Common myeloid progenitor, CD34-positive (primary cell): ENCODE results near the gene CCDC187.

Experiments
- CTCF ChIA-PET: fragments of 350-600 bp; sonication (Branson Sonifier 250); formaldehyde crosslinking; loops from one replicate; lab custom pipeline; 2021; ENCODE audit warnings: antibody characterized with exemption; lab: Charles Lee
- POLR2A ChIA-PET: fragments of 350-600 bp; sonication (Branson Sonifier 250); formaldehyde crosslinking; loops from one replicate; lab custom pipeline; 2021; ENCODE audit warnings: antibody characterized with exemption; lab: Charles Lee
- DNase-seq, 3 donors: peaks; one replicate each; pipeline versions ENCODE4 v3.0.0 to v3.0.0-alpha.2; 2013
- H3K27ac ChIP-seq, 2 experiments: 1 replicate in 1 of 2; 2 replicates in 1 of 2; pipeline ENCODE4 v1.7.0; 2013; ENCODE audit warnings: inconsistent platforms in 2 of 2, low read length in 2 of 2, mild to moderate bottlenecking in 2 of 2, low read depth in 1 of 2, moderate library complexity in 1 of 2; ENCODE audit not compliant: severe bottlenecking in 2 of 2, insufficient read depth in 1 of 2, poor library complexity in 1 of 2
- H3K27me3 ChIP-seq, 5 experiments: replicated peaks in 2 of 5; 1 replicate in 3 of 5; 2 replicates in 2 of 5; pipeline versions ENCODE4 v1.6.1 to v1.7.0; 2013; ENCODE audit warnings: low read length in 4 of 5, mild to moderate bottlenecking in 2 of 5, moderate library complexity in 2 of 5, inconsistent platforms in 1 of 5; ENCODE audit not compliant: insufficient read depth in 5 of 5, control insufficient read depth in 4 of 5
- H3K36me3 ChIP-seq, 4 experiments: 1 replicate in 2 of 4; 2 replicates in 2 of 4; pipeline versions ENCODE4 v1.6.1 to v1.7.0; 2013; ENCODE audit warnings: low read length in 3 of 4, control low read depth in 1 of 4, mild to moderate bottlenecking in 1 of 4; ENCODE audit not compliant: control insufficient read depth in 4 of 4, insufficient read depth in 4 of 4
- H3K4me1 ChIP-seq, 4 experiments: 1 replicate in 3 of 4; 2 replicates in 1 of 4; pipeline versions ENCODE4 v1.6.1 to v1.7.1; 2013; ENCODE audit warnings: low read length in 3 of 4, mild to moderate bottlenecking in 3 of 4, control low read depth in 1 of 4, inconsistent platforms in 1 of 4, moderate library complexity in 1 of 4; ENCODE audit not compliant: control insufficient read depth in 4 of 4, insufficient read depth in 4 of 4; ENCODE audit errors: control extremely low read depth in 1 of 4
- H3K4me3 ChIP-seq, 7 experiments: 1 replicate in 4 of 7; 2 replicates in 3 of 7; pipeline versions ENCODE4 v1.5.1 to v1.7.0; 2013; ENCODE audit warnings: mild to moderate bottlenecking in 7 of 7, low read length in 6 of 7, moderate library complexity in 6 of 7, inconsistent platforms in 2 of 7, low read depth in 2 of 7, control low read depth in 1 of 7; ENCODE audit not compliant: insufficient read depth in 4 of 7, control insufficient read depth in 1 of 7; ENCODE audit errors: extremely low read depth in 1 of 7
- H3K9me3 ChIP-seq, 5 experiments: 1 replicate in 4 of 5; 2 replicates in 1 of 5; pipeline versions ENCODE4 v1.6.1 to v1.7.1; 2013; ENCODE audit warnings: low read length in 4 of 5, mild to moderate bottlenecking in 2 of 5, inconsistent platforms in 1 of 5, low read depth in 1 of 5, moderate library complexity in 1 of 5; ENCODE audit not compliant: control insufficient read depth in 4 of 5, insufficient read depth in 2 of 5; ENCODE audit errors: control extremely low read depth in 1 of 5
- WGBS: methylation state at CpG from one replicate; pipeline ENCODE4 v1.1.5; 2013; ENCODE audit not compliant: insufficient coverage; 5-methylcytosine and 5-hydroxymethylcytosine counted together

CCDC187 gene

DNA sequence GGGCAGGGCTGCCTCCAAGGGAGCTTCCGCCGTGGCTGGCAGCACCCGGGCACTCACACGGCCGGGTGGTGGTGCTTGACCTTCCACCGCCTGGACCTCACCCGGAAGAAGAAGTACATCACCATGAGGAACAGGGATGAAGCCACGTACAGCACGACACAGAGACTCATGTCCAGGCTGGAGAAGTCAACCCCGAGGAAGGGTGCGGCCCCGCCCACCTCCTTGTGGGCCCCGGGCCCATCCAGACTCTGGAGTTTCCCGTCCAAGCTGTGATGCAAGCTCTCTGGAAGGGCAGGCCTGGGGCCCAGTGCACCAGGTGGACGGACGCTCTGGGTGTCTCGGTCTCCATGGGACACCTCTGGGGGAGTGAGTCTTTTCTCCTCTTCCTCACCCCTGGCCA lies 95.2 kb downstream of the CCDC187 start:
- Histone ChIP-seq H3K4me3 (no peak overlapping the region), H3K27me3 (peaks cover 0 to 22% (median 16%) of the 10 kb centered on the region in 5 experiments), H3K36me3 (peaks cover under 1 to 61% (median 39%) of the 10 kb centered on the region in 4 experiments), H3K4me1 (no peaks in the 10 kb centered on the region), H3K27ac (no peak overlapping the region), H3K9me3 (peaks cover 0 to 1% (median 0%) of the 10 kb centered on the region in 5 experiments)
- WGBS = 97% methylated on average over 17 of the region's 17 CpGs
- ChIA-PET POLR2A (no interaction called here), CTCF (no interaction called here)
- DNase-seq = no peak

- ChIA-PET POLR2A (no interaction called here), CTCF (interaction anchor here (1.0 kb wide), 1 partner anchor 37 kb away, joined by 4 read pairs; no protein-coding TSS in a partner anchor)
- peaks cover 0 to 31% (median 18%) of the 10 kb centered on the region in 5 experiments for H3K27me3 ChIP-seq
- no peak overlapping the region for H3K4me3 ChIP-seq
- H3K4me1 ChIP-seq = no peaks in the 10 kb centered on the region
- H3K36me3 ChIP-seq = peaks cover 0 to 52% (median 30%) of the 10 kb centered on the region in 4 experiments
- no peaks in the 10 kb centered on the region for H3K9me3 ChIP-seq
- DNase-seq = no peak
- 87% methylated on average over 6 of the region's 9 CpGs for WGBS
- H3K27ac ChIP-seq = no peak overlapping the region
These were observed 96.3 kb downstream of the CCDC187 start for GRCh38 chr9:136207616-136208015.

DNA sequence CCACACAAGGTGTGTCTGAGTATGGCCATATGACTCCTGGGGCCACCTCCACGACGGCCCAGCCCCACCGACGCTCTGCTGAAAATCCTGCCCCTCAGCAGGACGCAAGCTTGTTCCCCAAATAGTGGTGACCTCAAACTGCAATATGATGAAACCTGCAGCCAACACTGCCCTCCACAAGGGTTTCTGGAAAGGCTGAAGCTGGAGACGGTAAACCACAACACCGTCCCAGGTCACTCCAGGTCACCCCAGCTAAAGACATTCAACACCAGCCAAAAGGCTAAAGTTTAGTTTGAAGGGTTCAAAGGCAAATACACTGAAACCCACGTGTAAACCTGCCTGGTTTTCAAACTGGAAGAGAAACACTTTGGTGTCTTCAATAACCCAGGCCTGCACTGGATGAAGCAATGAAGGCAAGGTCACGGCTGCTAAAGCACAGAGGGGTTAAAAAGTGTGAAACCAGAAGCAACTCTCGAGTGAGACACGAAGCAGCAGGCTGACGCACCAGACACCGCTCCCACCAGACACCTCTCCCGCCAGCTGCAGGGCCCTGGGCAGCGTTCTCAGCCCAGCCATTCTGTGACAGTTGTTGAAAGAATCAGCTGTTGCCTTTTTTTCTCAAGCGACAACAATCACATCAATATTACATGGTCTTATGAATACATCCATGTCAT lies 97.2 kb downstream of the CCDC187 start:
- Histone ChIP-seq H3K36me3 (peaks cover 0 to 43% (median 26%) of the 10 kb centered on the region in 4 experiments), H3K27ac (no peak overlapping the region), H3K4me1 (no peaks in the 10 kb centered on the region), H3K27me3 (peaks cover 0 to 40% (median 21%) of the 10 kb centered on the region in 5 experiments), H3K9me3 (no peaks in the 10 kb centered on the region), H3K4me3 (no peak overlapping the region)
- ChIA-PET POLR2A (no interaction called here), CTCF (interaction anchor here (1.0 kb wide), 1 partner anchor 36 kb away, joined by 4 read pairs; no protein-coding TSS in a partner anchor)
- no peak for DNase-seq
- WGBS = 92% methylated on average over 13 of the region's 16 CpGs

GRCh38 chr9:136205707-136205992 lies 98.2 kb downstream of the CCDC187 start:
- H3K4me3 ChIP-seq = no peak overlapping the region
- H3K27me3 ChIP-seq = peaks cover 0 to 51% (median 29%) of the 10 kb centered on the region in 5 experiments
- no peaks in the 10 kb centered on the region for H3K9me3 ChIP-seq
- H3K4me1 ChIP-seq = no peaks in the 10 kb centered on the region
- ChIA-PET POLR2A (interaction anchor here (0.5 kb wide), 1 partner anchor 53 kb away, joined by 3 read pairs; no protein-coding TSS in a partner anchor), CTCF (interaction anchor here (0.9 kb wide), 1 partner anchor 48 kb away, joined by 3 read pairs; no protein-coding TSS in a partner anchor)
- WGBS = 97% methylated on average over 5 of the region's 5 CpGs
- no peak overlapping the region for H3K27ac ChIP-seq
- DNase-seq = no peak
- peaks cover 0 to 32% (median 18%) of the 10 kb centered on the region in 4 experiments for H3K36me3 ChIP-seq

GRCh38 chr9:136204838-136205706 lies 98.8 kb downstream of the CCDC187 start, which contains the start of gene LHX3:
TSS of gene LHX3 (minus strand) at chr9:136205128. CDS start at chr9:136205012, 116 bp downstream.
- peak; percentile 11 to 56 (median 42) for DNase-seq
- Histone ChIP-seq H3K9me3 (no peaks in the 10 kb centered on the region), H3K4me1 (no peaks in the 10 kb centered on the region), H3K27ac (no peak within 1 kb of the TSS), H3K4me3 (no peak within 1 kb of the TSS), H3K27me3 (peaks cover 0 to 57% (median 33%) of the 10 kb centered on the region in 5 experiments), H3K36me3 (peaks cover 0 to 28% (median 16%) of the 10 kb centered on the region in 4 experiments)
- WGBS = 13% methylated on average over 55 of the region's 70 CpGs
- ChIA-PET POLR2A (interaction anchor here (0.5 kb wide), 1 partner anchor 52 kb away, joined by 3 read pairs; no protein-coding TSS in a partner anchor), CTCF (interaction anchor here (0.9 kb wide), 1 partner anchor 48 kb away, joined by 3 read pairs; no protein-coding TSS in a partner anchor)

DNA sequence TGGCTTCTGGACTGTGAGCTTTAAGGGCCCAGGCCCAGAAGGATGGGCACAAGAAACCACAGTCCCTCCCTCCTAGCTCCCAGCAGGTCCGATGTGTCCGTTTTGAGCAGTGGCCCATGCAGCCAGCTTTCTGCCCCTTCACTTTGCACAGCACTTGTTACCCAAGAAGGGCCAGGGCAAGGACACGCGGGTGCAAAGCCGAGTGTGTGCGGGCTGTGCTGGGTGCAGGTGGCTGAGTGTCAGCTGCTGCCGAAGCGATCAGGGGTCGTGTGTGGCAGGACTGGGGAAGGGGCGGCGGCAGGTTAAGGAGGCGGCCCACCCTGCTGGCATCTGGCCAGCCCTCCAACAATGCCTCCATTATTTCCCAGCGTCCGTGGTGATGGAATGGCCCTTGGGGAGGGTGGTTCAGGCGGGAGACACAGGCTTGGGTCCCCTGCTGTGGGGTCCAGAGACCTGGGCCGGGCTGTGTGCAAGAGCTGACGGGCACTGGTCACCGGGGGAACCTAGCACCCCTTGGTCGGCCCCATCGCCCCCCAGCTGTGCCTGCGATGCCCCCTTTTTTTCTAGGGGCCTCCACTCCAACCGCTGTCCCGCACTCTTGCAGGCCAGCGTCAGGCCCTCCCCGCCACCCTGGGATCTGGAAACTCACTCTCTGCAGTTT lies 99.6 kb downstream of the CCDC187 start:
- Histone ChIP-seq H3K27me3 (peaks cover 0 to 65% (median 38%) of the 10 kb centered on the region in 5 experiments), H3K36me3 (peaks cover 0 to 20% (median 12%) of the 10 kb centered on the region in 4 experiments), H3K4me3 (no peak overlapping the region), H3K9me3 (no peaks in the 10 kb centered on the region), H3K27ac (no peak overlapping the region), H3K4me1 (peaks cover 0 to under 1% (median 0%) of the 10 kb centered on the region in 4 experiments)
- CTCF ChIA-PET = no interaction called here
- no peak for DNase-seq
- POLR2A ChIA-PET = no interaction called here
- 52% methylated on average over 18 of the region's 25 CpGs for WGBS
